Left renal cortex interstitium (tissue), 4 donors: ENCODE measurements around the gene FOXO6. TPM values are rescaled to one million over a fixed set of nuclear protein-coding genes. Genes with fewer than 3 reads are reported as not detected.

ENCODE experiments used
- DNase-seq, 4 donors: peaks; one replicate each; pipeline ENCODE4 v3.0.0-alpha.2; 2013; ENCODE audit warnings: low read depth in 4 of 4, low spot score in 2 of 4, missing footprints in 1 of 4
- polyA plus RNA-seq, 4 donors: library from polyadenylated mRNA; unstranded; fragments of 120-200 nt; gene quantifications; one replicate each; pipeline ENCODE4 v1.2.1, GENCODE V29; 2013; ENCODE audit not compliant: insufficient read length in 4 of 4

FOXO6 gene
- polyA plus RNA-seq, 4 donors, result 1.6 to 3.2 (median 2.4) TPM

DNA sequence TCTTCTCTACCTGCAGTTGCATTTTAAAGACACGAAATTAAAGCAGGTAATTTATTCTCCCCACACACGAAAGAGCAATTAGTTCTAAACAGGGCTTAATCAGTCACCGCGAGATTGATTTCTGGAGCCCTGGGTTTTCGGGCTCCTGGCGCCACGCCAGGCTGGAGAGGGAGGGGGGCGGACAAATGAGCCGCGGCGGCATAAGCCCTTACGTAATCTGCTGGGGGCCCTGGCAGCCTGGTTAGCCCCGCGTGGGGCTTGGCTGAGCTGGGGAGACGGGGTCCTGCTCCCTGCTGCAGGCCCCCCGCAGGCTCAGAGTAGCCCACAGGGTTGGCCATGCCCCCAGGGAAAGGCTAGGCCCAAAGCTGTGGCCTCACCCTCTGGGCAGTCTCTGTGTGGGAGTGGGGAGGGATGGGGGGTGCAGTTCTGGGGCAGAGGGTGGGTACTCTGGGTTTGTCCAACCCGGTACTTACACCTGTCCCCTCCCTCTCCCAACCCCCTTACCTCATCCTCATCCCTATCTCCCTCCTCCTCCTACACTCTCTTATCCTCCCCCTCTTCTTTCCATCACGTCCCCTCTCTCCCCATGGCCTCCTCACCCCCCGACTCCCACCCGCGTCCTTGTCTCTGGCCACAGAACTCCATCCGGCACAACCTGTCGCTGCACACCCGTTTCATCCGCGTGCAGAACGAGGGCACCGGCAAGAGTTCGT lies 19.9 kb downstream of the FOXO6 start:
- DNase-seq, result no peak

DNA sequence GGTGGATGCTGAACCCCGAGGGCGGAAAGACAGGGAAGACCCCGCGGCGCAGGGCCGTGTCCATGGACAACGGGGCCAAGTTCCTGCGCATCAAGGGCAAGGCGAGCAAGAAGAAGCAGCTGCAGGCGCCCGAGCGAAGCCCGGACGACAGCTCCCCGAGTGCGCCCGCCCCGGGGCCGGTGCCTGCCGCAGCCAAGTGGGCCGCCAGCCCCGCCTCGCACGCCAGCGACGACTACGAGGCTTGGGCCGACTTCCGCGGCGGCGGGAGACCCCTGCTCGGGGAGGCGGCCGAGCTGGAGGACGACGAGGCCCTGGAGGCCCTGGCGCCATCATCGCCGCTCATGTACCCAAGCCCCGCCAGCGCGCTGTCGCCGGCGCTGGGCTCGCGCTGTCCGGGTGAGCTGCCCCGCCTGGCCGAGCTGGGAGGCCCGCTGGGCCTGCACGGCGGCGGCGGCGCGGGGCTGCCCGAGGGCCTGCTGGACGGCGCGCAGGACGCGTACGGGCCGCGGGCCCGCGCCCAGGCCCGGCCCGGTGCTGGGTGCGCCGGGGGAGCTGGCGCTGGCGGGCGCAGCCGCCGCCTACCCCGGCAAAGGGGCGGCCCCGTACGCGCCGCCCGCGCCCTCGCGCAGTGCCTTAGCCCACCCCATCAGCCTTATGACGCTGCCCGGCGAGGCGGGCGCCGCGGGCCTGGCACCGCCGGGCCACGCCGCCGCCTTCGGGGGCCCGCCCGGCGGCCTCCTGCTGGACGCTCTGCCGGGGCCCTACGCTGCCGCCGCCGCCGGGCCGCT lies 20.7 kb downstream of the FOXO6 start:
- DNase-seq, result no peak

DNA sequence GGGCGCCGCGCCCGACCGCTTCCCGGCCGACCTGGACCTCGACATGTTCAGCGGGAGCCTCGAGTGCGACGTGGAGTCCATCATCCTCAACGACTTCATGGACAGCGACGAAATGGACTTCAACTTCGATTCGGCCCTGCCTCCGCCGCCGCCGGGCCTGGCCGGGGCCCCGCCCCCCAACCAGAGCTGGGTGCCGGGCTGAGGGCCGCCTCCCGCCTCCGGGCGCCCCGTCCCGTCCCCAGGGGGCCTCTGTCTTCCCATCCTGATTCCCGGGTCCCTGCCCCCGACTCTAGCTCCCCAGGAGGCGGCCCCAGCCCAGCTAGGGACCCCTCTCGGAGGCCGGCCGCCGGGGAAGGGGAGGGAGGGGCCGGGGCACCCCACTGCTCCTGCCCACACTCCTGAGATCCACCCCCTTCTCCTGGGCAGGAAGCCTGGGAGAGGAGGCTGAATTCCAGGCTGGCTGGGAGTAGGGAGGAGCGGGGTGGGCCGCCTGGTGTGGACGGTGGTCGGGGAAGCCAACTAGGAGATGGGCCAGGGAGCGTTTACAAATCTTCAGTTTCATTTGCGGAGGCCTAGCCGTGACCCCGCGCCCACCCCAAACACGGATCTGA lies 21.4 kb downstream of the FOXO6 start:
- no peak for DNase-seq

DNA sequence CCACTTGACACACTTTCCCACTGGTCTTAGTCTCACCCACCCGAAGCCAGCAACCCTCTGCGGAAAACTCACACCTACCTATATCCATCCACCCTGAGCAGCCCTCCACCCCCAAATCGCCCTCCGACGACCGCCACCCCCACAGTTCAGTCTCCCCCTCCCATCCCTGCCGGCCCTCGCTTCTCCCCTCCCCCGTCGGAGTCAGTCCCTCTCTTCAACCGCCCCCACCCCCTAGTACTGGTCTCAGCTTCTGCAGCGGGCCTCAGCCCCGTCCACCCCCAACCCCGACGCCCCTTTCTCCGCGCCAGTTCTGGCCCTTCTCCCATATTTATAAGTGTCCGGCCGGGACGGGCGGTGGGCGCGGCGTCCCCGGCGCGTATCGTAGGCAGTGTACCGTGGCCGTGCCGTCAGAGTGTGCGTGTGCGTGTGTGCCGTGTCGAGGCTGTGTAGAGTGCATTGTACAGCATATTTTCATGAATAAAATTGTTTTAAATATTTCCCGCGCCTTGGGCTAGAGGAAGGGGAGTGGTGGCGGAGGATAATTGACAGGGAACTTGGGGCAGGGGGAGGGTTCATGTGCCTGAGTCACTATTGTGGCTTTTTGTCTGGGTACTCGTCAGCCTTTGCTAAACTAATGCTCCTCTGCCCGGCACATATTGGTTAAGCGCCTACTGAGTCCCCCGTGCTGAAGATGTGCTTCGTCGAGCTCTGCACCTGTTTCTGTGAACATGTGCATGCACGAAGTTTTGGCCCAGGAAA lies 22.0 kb downstream of the FOXO6 start:
- DNase-seq, result no peak

DNA sequence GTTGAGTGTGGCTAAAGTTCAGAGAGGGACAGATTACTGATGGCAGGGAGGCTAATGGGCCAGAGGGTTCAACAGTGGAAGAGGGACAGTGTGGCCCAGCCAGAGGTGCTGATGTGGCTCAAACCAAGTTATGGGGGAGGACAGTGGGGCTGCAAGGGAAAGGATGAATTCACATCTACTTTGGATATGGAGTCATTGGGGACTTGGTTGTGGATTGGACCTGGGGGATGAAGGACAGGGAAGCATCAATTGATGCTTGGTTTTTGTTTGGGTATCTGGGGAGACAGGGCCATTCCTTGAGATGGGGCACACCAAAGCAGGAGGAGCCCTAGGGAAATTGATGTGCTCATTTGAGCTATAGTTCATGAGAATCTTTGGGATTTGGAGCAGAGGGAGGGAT lies 23.3 kb downstream of the FOXO6 start:
- no peak for DNase-seq

DNA sequence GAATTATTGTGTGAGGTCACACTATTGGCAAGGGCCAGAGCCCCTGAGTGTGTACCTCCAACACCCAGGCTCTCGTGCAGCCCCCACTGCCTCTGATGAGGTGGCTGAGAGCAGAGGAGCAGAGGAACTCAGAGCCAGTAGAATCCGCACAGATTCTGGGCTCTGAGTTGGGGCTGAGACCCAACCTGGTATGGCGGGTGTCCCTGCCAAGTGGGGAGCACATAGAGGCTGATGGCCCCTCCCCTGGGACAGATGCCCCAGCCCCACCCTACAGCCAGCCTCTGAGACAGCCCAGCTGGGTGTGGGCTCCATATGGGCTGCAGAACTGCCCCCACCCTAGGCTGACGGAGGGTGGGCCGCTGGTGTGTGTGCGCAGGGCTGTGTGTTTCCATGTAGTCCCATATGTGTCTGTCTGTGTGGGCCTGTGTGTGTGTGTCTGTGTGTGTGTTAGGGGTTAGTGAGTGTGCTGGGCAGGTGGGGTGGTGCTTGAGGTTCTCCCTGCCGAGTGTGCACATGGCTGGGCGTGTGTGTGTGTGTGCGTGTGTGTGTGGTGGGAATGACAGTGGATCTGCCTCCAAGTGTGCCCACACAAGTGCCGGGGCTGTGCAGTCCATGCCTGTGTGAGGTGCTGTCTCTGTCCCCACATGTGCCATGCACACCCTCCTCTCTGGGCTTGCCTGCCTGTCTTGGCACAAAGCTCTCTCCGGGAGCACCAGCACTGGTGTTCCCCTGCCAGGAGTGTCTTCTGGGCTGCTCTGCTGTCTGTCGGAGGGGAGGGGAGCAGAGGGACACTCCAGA lies 24.4 kb downstream of the FOXO6 start:
- DNase-seq, result no peak

DNA sequence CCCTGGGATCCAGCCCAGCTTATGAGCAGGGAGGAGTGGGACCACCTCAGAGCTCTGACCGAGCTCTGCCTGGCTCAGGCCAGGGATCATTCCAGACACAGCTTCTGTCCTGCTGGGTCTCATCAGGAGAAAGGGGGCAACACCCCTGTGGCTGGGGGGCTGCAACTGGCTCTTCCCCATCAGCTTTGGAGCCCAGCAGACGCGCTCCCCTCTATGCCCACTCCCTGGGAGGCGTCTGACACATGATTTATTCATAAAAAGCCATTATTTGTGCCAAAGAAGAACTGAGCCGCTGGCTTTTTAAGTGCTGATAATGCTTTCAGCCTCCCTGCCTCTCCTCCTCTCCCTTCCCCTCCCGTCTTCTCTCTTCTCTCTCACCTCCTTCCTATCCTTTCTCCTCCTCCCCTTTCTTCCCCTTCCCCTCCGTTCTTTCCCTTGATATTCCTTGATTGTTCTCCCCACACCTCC lies 25.0 kb downstream of the FOXO6 start:
- DNase-seq, result no peak

DNA sequence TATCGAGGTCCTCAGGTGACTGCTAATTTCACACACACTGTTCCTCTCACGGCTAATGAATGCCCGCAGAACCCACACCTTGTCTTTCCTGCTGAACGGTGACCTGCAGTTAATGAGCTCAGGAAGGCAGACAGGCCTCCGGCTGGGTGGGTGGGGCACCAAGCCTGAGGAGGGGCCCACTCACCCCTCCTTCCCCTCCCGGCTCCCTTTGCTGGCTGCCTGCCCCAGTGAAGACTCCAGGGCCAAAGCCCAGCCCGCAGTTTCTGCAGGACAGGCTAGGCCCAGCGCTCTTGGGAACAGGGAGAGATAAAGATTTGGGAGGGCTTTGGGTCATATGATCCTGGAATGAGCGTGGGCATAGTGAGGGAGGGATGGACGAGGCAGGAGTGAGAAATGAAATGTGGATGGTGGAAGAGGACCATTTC lies 26.4 kb downstream of the FOXO6 start:
- peak in 2 of 4 donors; percentile 67 to 86 for DNase-seq

DNA sequence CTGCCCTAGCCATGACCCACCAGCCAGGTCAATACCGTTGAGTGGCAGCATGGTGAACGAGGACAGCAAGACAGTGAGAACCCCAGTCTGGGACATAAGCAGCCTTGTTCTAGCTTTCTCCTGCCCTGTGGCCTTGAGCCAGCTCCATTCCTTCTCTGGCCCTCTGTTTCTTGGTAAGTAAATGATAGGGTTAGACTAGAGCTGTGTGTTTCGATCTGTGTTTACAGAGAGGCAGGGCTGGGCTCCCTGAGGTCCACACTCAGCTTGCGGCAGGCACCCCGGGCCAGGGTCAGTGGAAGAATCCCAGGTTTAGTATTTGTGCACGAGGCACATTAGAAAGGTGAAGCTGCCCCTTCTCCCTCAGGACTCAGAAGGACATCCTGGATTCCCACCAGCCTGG lies 27.3 kb downstream of the FOXO6 start:
- DNase-seq, result no peak

DNA sequence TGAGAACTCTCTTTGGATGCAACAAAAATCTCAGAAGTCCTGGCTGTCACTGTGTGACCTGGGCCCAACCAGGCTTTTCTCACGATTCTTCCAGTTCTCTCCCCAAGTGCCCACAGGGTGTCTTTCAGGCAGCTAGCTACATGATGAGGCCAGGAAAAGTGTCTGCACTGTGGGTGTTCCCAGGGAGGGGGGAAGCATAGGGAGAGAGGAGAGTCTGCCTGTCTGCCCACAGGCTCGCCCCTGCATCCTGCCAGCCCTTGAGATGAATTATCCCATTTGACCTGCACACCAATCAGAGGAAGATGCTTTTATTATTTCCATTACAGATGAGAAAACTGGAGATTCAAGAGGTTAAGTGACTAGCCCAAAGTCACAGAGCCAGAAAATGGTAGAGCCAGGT lies 27.8 kb downstream of the FOXO6 start:
- no peak for DNase-seq

DNA sequence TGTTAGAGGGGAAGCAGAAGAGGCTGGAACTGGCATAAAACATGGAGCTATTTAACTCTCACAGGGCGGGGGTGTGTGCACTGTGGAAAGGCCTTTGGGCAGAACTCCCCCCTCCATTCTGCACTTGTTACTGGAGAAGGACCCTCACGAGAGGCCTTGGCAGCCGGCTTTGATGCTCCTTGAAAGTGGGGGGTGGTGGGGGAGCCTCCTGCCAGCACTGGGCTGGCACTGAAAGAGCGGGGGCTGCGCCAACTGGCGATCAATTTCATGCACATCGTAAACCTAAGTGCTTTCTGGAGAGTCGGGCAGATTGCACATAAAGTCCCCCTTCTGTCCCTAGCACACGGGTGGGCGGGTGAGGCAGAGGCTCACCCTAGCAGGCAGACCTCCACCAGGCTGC lies 28.9 kb downstream of the FOXO6 start:
- DNase-seq, result no peak

DNA sequence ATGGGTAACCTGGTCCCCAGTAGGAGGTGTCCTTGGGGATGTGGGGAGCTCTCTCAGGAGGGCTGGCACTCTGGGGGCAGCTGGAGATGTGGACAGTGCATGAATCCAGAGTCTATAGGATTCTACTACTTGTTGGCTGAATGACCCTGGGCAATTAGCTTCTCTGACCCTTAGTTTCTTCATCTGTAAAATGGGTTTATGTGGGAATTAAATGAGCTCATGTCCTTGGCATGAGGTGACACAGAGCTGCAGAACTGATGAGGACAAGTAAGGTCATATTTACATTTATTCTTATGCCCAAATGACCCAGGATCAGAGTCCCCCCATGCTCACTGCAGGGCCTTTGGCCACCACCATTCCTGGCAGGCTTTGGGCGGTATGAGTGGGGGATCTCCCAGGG lies 29.3 kb downstream of the FOXO6 start:
- no peak for DNase-seq

DNA sequence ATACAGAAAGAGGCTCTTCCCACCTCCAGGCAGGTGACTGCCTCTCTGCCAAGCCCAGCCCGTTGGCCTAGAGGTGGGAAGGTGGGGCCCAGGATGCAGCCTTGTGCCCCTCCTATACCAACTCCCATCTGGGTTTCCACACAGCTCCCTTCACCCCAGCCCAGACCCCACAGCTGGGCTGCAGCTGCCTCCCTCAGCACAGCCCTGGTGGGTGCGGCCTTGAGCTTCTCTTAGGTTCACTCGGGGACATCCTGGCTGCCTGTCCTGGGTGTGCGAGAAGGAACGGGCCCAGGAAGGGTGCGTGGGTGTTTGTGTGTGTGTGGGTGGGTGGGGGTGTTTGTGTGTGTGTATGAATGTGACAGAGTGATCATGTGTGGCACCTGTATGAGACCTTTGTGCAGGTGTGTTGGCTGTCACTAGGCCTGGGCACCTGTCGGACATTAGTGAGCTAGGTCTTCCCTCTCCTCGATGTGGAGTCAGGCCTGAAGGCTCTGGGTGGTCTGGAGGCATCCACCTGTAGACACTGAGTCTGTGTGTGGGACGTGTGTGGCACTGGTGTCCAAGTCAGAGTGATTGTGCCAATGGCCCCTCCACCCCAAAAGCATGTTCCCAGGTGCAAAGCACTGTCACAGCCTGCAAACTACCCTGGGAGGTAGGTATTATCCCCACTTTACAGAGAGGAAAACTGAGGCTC lies 30.7 kb downstream of the FOXO6 start:
- no peak for DNase-seq

DNA sequence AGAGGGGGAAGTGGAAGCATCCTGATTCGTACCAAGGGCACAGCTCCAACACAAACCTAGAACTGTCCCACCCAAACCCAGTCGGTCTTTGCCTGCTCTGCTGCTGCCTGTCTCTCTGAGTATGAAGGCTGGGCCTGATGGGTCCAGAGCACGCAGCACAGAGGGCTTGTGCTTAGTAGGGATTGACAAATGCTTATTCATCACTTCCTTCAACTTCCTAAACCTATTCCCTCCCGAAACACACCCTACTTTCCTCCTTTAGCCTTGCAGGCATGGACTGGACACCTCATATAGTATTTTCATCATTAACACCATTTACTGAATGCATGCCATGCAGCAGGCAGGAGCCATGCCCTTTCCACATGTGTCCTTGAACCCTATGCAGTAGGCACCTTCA lies 31.3 kb downstream of the FOXO6 start:
- DNase-seq, result no peak

DNA sequence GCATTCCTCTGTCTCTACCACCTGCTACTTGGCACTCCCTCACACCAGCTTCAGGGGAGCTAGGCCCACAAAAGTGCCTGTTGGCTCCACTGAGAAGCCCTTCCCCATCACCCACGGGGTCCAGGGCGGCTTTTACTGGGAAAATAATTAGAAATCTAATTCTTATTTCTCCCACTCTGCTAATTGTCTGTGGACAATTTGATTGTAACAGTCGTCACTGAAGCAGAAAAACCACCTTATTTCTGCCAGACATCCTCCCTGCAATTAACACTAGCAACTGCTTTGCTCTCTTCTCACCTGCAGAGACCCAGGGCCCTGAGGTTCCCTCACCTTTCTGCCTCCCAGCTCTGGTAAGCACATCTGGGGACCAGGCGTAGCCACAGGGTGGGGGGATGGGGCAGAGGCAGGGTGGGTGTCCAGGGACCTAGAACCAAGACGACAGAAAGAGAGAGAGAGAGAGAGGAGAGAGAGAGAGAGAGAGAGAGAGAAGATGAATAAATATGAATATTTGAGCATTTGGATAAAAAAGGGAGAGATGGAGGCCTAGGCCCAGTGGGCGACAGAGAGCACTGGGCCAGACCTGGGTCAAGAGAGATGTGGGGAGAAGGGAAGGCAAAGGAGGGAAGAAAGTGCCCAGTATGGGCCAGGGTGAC lies 32.6 kb downstream of the FOXO6 start:
- DNase-seq, result no peak

DNA sequence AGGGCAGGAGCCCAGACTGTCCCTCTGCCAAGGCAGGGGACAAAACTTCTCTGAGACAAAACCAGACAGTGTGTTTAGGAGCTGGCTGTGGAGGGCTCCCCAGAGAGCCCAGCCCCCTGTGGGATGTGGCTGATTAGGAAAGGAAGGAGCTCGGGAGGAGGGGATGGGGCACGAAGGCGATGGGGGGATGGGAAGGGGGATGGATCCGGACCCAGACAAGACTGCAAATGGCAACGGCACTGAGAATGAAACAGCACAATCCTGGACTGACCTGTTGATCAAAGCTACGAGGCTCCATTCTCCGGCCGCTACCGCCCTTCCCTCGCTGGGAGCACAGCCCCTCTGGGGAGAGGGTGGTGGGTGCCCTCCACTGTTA lies 33.1 kb downstream of the FOXO6 start:
- DNase-seq, result no peak

DNA sequence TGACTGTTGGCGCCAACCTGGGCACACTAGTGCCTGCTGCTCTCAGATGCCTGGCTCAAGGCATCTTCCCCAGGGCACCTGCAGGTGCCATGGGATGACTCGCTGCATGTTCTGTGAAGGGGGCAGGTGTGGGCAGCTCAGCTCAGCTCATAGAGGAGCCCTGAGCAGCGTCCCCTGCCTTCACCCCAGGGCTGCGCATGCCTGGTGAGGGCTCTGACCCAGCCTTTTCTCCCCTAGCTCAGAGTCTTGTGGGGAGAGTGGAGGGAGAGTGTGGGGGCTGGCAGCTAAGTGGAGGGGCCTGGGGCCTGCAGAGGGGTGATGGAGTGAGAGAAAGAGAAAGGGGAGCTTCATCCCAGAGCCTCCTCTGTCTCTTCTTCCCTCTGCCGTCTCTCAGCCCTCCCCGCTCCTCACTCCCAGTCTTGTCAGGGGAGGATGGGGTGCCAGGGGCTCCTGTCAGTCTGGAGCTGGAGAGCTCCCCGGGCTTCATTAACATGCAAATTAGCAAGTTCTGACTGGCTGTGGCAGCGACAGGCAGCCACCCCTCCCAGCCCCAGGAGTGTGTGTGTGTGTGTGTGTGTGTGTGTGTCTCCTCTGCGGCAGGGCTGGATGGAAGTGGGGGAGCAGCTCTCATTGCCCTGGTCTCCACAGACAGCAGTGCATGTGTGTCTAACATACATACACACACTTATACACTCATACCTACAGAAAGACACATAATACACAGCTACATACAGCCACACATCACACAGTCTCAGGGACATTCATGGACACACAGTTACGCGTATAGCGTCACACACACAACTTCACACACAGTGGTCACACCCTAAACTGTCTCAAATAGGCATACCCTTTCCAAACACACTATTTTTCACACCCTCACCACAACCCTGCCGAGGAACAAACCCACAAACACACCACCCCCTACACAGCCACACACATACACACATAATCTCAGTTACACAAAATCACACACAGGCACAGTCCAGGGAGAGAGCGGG lies 34.0 kb downstream of the FOXO6 start:
- no peak for DNase-seq

DNA sequence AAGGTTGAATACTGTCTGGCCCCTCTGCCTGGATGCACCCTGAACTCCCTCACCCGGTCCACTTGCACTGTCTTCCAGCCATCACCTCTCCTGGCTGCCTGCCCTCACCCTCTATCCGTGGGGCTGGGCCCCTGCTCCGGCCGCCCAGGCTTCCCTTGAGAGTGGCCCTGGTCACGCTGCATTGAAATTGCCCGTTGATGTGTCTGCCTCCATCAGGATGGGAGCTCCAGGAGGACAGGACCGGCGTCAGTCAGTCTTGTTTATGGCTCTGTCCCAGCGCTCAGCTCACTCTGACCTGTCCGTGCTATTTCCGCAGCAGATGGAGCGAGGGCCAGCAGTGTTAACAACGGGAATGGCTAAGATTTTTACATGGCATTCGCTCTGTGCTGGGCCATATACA lies 34.9 kb downstream of the FOXO6 start:
- DNase-seq, result no peak
